NCI-H2196 treated with DMSO at 0.1 percent for 48 hours (cell line): ENCODE measurements around the gene RTRAF.

ENCODE experiments used
- DNase-seq: peaks from one replicate; lab custom pipeline; 2025; ENCODE audit not compliant: unreplicated experiment; lab: John Stamatoyannopoulos, UW

Gene RTRAF

DNA sequence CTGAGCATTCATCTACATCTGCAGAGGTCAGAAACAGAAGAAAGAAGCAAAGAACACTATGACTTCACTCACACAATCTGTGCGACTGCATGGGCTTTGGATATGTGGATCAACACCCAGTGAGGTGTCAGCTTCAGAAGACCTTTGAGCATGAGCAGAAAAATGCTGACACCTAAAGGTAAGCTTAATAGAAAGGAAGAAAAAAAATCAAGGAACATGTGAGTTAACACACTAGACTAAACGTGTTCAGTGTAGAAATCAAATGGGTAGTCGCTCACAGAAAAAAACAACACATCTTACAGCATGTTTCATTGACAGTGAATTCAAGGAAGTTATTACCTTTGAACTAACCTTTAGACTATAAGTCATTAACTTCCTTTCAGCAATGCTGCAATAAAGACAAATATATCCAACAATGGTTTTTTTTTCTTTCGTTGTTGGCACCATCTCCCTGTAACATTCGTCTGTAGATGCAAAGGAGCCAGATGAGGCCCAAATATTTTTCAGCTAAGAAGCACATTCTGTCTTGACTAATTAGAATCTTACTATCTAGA is 30.9 kb downstream of the RTRAF start:
- no peak for DNase-seq

- DNase-seq = no peak
Observed at GRCh38 chr14:52020866-52021717, 31.7 kb downstream of the RTRAF start.

DNA sequence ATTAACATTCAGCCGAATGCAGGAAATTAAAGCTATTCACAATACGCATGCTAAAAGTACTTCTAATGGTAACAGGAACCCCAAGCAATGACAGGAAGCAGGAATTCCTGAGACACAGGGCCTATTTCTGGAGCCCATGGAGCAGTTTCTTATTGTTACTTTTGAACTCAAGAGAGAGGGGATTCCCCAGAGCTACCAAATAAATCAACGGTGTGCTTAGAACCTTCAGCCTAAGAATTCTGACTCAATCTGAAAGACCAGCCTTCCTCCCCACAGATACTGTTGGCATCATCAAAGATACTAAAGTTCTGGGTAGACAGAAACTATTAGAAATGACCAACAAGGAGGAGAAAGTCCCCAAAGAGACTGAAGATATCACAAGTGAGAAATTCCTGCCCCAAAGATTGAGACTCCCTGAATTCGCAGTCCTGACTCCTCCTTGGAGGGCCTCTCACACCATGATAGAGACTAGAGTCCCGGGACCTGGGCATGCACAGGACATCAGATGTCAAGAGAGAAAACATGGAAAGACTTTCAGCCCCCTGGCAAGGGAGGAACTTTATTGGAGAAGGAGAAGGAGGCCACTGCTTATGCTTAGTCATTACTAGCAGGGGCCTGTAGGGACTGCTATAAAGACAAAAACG is 32.7 kb downstream of the RTRAF start:
- DNase-seq = no peak

DNA sequence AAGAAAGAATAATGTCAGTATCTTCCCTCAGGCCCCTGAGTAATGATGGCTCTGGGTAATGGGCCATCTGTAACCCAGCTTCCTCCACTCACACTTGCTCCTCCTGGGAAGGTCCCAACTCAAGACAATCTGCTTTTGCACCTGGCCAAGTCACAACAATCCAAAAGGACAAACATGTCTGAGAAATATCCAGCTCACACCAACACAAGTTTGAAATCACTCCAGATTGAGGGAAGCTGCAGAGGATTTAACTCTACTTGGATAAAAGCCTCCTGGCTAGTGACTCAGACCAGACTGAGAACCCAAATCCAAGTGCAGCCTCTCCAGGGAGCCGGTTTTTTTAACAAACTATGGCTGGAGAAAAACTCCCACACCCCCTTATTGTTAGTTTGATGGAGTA is 34.2 kb downstream of the RTRAF start:
- DNase-seq = no peak

DNA sequence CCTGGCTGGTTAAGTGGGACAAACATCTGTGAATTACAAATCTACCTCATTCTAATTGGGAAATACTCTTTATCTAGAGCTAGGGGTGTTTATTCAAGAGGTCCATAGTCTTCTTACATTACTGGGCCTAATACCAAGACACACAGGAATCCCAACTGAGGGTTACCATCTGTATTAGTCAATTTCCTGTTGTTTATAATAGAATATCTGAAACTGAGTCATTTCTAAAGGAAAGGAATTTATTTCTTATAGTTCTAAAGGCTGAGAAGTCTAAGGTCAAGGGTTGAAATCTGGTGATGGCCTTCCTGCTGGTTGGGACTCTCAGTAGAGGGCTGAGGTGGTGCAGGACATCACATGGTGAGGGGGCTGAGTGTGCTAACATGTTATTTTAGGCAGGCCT is 36.0 kb downstream of the RTRAF start:
- DNase-seq = no peak

- no peak for DNase-seq
Observed at GRCh38 chr14:52026017-52026660, 36.8 kb downstream of the RTRAF start.

GRCh38 chr14:52026901-52027300 is 37.6 kb downstream of the RTRAF start:
- no peak for DNase-seq

- no peak for DNase-seq
Observed at GRCh38 chr14:52029881-52030280, 40.5 kb downstream of the RTRAF start.

DNA sequence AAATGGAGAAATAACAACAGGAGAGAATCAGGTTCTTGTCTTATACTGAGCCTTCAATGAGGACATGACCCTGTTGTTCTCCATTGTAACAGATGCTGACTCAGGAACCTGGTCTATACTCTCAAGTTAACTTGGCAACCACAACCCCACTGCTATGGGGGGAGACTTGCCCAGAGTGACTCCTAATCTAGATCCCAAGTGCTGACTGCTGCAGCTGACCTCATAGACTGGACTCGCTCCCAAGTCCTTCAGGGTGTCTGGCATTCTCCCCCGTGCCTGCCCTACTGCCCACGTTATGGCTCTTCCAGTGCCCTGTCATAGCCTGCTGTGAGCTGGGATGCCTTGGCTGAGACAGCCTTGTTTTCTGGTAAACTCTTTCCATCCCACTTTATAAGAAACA is 42.4 kb downstream of the RTRAF start:
- no peak for DNase-seq

DNA sequence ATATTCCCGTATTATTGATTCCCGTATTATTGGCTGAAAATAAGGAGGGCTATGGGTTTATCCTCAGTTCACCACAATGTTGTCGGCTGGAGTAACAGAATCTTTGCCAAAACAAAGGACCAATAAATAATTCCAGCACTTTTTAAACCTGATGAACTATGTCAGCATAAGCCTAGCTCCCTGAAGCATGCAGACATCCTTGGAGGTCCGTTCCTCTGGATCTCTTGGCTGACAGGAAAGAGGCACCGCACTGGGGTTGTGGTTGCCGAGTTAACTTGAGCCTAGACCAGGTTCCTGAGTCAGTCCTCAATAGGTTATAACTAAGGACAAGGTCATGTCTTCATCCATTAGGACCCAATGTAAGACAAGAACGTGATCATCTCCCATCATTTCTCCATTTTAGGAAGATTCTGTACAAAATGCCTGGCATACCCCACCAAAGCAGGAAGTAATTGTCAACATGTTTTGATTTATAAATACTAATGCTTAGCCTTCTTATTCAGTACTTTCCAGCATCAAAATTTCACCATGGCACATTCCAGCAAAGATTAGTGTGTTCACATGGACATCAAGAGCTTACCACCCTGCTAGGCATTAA is 43.0 kb downstream of the RTRAF start:
- DNase-seq = no peak

- no peak for DNase-seq
Observed at GRCh38 chr14:52033101-52033642, 43.8 kb downstream of the RTRAF start.

DNA sequence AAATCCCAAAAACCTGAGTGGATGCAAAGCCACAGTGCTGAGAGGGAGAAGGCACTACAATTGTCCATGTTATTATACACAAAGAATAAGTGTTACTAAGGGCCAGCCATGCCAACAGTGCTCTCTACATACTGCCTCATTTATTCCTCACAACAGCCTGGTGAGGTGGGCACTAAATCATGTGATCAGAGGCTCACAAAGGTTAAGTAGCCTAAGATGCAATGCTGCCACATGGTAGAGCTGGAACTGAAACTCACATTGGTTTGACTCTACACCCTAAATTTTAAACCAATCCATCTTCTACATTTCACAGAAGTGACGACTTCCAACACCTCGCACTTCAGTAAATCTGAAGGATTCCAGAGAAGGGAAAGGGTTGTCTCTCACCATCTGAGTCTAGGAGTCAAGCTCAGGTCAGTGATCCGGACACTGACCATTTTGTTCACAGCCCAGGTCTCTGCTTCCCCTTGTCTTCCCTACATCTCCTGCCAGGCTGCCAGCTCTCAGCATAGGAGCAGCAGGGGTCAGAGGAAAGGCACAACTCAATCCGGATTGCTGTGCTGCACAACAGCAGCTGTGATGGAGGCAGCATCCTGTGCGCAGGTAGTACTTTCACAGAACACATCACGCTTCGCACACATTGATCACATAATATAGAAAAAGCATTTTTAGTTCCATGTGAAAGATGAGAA is 49.9 kb downstream of the RTRAF start:
- DNase-seq = no peak

DNA sequence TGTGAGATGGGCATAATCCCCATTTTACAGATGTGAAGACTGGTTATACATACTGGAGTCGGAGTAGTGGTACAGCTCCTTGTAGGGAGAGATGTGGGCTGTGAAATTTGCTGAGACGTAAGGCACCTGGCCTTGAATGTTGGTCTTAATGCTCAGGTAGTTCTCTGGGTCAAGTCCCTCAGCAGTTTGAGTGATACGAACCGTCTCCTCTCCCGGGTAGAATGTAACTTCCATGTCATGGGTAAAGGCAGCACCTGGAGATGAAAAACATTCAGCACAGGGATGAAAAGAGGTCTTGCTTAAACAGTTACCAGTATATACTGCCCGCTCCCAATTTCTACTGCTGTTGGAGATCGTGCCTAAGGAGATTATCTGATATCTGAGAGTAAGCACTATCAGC is 51.3 kb downstream of the RTRAF start:
- DNase-seq = no peak

DNA sequence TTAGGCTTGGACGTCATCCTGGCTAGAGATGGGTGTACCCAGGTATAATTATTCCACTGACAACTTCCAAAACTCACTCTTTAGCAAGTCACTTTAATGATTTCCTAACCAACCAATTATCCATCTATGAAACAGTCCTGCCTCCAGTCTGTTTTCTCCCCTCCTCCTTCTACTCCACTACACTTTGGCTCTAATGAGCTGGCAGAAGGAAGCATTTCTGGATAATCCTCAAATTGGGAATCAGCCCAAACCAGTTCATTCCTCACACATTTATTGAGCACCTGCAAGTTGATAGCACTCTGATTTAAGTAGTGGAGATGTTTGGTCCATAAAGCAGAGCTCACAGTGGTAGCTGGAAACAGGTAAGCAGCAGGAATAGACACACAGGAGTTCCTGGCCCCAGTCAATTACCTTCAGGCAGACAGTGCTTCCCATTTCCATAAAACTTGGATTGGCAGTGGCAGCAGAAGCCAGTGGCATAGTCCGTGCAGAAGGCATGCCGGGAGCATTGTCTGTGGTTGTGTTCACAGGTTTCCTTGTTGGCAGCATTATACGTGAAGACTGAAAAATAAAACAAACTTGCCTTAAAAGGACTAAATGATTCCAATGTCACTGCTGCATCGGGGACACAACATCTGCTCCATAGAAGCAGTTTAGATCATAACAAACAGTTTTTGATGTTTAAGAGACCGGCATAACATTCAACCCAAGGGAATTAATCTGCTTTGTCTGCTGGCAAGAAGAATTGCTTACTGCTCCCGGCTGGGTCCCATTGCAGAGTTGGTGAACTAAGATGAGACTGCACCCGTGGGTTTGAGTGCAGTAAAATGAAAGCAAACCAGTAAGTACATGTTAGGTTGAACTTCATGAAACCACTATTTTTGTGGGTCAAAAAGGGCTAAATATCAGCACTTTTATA is 53.3 kb downstream of the RTRAF start:
- DNase-seq = no peak

GRCh38 chr14:52043690-52044089 is 54.3 kb downstream of the RTRAF start:
- DNase-seq = no peak

GRCh38 chr14:52044791-52045522 is 55.6 kb downstream of the RTRAF start:
- DNase-seq = no peak

DNA sequence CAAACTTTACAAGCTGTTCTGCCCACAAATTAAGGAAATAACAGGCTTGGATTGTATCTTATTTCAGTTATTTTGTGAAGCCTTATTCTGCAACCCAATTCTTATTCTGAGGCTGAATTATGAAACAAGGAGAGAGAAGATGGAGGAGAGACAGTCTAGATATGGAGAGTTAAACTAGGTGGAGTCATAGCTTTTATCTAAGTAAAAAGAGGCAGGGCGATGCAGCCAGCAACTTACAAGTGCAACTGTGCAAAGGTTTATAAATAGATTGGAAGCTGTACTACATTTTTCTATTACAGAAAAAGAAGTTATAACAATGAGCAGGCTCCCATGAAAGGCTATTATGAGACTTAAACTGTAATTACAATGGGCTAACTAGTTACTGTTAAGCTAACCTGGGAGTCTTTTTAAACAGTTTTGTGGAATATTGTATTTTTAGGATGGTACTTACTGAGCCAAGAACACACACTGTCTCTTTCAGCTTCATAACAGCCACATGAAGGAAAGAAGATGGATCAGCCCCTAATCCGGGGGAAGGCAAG is 57.1 kb downstream of the RTRAF start:
- DNase-seq = no peak

DNA sequence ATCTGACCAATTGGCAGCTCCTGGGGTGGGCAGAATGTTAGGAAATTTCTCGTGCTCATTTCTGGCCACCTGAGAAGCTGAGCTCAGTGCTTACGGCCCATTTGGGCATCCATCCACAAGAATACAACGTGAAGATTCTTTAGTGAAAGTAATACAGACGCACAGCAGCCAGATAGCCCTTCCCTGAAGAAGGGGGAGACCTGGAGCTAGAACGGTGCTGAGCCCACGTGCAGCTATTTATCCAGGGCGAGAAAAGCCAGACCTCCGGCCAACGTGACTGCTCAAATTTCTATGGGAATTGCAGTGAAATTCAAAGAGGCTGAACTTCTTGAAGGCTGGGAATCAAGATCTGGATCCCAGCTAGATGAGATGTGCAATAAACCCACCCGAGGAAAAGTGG is 58.8 kb downstream of the RTRAF start:
- DNase-seq = no peak
